HG03103 (cell line): Measurements from ENCODE around the gene CTDSPL2.
A peak's percentile ranks its signal among the peaks of the same experiment; 100 is the strongest.
"Not testable (repeated sequence)": the region's sequence is repeated elsewhere in the genome, so short reads cannot be mapped to it uniquely, and the experiment has no call there.

Source experiments
- ATAC-seq: cut with Tn5 transposase; IDR thresholded peaks from one replicate; pipeline ENCODE4 v1.9.1; 2021; ENCODE audit warnings: low read depth; ENCODE audit not compliant: unreplicated experiment

CTDSPL2 gene

DNA sequence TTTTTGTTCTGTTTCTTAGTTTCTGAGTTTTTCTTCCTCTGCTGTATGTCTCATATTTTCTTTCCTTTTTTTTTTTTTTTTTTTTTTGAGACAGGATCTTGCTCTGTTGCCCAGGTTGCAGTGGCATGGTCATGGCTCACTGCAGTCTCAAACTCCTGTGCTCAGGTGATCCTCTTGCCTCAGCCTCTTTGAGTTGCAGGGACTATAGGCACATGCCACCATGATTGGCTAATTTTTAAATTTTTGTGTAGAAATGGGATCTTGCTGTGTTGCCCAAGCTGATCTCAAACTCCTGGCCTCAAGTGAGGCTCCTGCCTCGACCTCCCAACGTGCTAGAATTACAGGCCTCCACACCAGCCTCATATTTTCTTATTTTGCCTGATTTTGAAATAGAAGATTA lies 51.9 kb downstream of the CTDSPL2 start:
- ATAC-seq: no peak

DNA sequence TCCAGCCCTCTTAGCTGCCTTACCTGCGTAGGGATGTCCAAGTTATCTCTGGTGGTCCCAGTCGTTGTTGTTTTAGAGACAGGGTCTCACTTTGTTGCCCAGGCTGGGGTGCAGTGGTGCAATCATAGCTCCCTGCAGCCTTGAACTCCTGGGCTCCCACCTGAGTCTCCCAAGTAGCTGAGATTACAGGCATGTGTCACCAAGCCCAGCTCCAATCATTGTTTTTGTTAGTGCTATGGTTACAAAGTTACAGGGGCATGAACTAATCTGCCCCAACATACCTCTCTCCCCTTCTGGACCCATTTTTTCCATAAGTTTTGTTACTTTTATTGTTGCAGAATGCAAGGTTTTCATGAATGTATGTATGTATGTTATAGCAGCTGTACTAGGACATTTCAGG lies 54.7 kb downstream of the CTDSPL2 start:
- ATAC-seq: no peak

DNA sequence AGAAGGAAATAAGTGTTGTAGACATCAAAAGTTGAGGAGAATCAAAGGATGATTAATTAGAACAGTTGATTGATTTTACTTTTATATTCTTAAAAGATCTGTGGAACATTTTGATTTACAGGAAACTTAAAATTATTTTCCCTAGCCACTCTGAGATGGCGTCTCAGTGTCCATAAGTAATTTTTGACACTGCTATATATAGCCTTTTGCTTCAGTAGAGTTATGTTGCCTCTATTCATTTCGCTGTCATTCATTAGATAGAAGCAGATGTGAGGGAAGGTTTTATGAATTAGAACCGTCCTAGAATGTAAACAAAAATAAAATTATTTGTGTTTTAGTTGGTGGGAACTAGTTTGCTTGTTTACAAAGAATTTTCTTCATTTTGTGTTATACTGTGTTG lies 58.5 kb downstream of the CTDSPL2 start:
- ATAC-seq: no peak

DNA sequence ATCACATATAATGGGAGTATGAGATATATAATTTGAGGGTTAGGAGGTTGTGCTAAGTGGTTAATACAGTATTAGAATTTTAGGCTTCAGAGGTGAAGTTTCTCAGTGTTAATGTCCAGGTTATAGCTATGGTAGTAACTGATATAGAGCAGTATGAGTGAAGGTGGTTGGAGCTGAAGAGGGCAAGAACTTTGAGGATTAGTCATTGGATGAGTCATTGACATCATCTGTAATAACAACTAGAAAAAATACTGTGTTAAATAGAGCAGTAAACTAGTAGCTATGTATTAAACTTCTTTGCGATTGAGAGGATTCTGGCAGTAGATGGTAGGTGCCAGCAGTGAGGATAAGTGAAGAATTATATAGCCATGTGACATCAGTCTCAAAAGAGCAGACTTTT lies 62.0 kb downstream of the CTDSPL2 start:
- ATAC-seq: no peak

DNA sequence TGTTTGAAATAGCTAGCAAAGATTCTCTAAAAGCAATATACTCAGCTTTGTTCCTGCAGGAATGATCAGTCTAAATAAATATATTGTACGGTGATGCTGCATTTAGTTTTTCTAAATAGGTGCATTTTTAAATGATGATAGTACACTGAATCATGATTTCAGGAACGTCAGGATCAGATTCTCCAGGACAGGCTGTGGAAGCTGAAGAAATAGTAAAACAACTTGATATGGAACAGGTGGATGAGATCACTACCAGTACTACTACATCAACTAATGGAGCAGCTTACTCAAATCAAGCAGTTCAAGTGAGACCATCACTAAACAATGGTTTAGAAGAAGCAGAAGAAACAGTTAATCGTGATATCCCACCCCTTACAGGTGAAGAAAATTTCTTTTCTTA lies 63.2 kb downstream of the CTDSPL2 start:
- ATAC-seq: no peak

DNA sequence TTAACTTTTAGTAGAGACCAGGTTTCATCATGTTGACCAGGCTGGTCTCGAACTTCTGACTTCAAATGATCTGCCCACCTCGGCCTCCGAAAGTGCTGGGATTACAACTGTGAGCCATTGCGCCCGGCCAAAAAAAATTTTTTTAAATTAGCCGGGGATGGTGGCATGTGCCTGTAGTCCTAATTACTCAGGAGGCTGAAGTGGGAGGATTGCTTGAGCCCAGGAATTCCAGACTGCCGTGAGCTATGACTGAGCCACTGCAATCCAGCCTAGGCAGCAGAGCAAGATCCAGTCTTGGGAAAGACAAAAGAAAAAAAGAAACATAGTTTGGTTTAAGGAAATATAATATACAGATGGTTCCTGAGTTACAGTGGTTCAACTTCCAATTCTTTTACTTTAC lies 64.6 kb downstream of the CTDSPL2 start:
- ATAC-seq: no peak

DNA sequence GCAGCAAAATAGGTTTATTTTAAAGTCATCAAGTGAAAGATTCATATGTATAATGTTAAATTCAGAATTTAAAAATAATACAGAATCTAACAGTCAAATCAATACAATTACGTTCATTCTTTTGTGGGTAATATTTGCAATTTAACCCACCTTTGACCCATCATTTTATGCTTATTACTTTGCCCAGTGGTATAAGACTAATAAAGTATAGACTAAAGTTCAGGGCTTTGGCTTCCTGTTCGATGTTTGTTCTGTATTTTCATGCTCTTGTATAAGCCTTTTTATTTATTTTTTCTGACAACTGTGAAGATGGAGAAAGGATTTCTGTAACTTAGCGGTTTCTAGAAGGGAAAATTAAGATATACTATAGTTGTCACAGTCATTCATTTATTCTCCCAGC lies 65.2 kb downstream of the CTDSPL2 start:
- no peak for ATAC-seq

DNA sequence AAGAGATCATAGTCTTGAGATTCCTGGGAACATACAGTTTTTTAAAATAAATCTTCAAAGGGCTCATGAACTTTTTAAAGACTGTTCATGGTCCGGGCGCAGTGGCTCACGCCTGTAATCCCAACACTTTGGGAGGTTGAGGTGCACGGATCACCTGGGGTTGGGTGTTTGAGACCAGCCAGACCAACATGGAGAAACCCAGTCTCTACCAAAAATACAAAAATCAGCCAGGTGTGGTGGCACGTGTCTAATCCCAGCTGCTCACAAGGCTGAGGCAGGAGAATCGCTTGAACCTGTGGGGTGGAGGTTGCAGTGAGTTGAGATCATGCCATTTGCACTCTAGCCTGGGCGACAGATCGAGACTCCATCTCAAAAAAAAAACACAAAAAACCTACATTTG lies 68.1 kb downstream of the CTDSPL2 start:
- no peak for ATAC-seq

DNA sequence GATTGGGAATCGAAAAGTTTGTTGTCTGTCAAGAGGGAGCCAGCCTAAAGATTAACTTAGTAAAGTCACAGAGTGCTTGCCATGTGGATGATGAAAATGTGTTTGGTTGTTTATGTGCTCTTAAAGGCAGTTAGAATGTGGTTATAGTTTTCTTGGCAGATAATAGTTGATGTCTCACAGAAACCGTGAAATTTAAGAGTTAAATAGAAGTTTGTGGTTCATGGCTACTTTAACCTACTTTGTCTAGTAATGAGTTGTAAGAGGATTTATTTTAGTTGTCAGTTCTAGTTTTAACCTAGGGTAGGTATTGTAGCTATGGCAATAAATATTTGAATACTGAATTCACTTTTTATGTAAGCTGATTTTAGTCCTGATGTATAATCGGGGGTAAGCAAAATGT lies 73.1 kb downstream of the CTDSPL2 start:
- ATAC-seq: no peak

DNA sequence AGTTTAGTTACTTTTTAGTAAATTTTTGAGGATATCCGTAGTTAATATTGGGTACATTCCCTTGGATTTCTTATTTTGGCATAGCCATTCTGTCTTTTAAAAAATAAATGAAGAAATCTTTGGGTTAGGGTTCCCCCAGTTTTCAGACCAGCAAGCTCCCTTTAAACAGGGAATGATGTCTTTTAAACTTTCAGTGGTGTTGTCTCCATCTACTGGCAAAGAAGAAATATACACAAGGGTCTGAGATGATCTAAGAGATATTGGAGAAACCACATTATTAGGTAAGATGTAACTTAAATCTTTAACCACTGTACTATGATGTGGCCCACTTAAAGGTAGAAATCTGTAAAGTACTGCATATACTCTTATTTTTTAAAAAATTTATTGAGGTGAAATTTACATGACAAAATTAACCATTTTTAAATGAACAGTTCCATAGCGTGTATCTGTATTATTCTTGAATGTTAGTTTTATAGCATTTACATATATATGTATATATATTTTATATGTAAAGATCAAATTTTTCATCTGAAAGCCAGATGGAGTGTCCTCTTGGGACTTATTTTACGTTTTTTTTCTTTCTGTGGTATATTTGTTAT lies 74.4 kb downstream of the CTDSPL2 start:
- ATAC-seq: no peak

DNA sequence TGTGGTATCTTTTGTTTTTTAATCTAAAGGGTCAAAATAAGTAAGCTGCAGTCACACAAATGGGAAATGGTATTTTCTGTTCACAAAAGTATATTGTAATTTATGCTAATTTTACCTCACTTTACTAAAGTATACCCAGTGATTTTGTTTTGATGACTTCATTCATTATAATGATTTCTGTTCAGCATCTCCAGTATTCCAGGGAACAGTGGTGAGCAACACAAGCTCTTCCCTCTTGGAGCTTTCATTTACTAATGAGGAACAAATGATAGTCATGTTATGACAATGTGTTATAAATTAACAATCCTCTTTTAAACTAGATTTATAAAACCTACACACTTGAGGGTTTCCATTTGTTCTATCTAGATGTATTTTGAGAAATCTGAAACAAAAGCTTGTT lies 89.0 kb downstream of the CTDSPL2 start:
- ATAC-seq: no peak

DNA sequence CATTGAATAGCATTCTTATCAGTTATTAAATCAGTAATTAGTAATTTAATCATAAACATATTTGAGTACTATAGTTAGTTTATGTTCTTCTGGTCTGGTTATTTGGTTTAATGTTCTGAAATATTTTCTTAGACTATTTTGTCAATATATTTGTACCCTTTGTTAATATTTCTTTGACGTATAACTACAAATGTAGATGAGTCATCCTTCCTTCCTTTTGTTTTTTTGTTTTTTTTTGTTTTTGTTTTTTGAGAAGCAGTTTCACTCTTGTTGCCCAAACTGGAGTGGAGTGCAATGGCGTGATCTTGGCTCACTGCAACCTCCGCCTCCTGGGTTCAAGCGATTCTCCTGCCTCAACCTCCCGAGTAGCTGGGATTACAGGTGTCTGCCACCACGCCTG lies 92.1 kb downstream of the CTDSPL2 start:
- ATAC-seq: no peak

DNA sequence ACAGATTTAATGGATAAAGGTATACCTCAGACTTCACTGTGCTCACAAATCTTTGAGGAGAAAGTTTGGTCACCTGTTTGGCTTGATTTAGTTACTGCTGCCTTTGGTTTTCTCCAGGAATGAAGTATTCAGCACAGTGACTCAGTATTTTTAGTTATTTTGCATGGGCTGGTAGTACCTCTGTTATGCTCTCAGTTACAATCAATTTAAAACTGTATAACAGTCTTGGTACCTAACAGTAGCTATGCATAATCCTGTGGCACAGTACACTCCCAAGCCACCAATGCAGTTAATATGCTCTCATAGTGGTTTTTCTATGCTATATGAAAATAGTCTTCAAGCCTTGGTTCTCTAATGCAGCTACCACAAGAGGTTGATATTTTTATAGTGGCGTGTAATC lies 97.6 kb downstream of the CTDSPL2 start:
- ATAC-seq: no peak

DNA sequence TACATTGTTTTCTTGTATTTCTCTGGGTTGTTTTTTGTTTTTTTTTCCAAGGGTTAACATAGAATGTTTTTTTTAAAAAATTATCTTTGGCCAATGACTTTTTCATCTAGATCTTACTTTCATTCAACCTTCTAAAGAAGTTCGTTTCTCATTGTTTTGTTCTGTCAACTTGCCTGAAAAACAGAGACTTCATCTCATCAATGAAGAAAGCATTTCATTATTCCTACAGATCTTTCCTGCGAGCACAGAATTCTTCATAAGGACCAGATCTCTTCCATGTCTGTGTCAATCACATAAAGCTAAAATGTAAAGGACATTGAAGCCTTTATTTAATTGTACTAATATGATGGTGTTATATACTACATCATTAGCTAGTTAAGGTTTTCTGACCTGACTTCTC lies 99.8 kb downstream of the CTDSPL2 start:
- no peak for ATAC-seq

DNA sequence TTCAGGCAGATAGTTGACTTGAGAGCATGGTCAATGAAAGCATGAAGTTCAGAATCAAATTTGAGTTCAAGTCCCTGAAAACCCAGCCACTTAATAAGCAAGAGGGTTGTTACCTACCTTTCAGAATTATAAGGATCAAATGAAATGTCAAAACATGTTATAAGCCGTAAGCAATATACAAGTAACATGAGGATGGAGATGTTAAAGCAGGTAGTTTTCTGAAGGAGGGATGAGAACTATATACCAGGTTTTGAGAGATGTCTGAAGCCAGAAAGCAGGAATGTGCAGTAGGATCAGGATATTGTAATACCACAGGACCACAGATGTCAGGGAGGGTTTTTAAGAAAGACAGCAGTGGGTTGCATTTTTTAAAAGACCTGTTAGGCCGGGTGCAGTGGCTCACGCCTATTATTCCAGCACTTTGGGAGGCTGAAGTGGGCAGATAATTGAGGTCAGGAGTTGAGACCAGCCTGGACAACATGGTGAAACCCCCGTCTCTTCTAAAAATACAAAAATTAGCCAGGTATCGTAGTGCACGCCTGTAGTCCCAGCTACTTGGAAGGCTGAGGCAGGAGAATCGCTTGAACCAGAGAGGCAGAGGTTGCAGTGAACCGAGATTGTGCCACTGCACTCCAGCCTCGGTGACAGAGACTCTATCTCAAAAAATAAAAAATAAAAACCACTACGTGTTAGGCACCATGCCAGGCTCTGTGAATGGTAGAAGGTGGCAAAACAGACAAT lies 102.6 kb downstream of the CTDSPL2 start:
- ATAC-seq: no peak

DNA sequence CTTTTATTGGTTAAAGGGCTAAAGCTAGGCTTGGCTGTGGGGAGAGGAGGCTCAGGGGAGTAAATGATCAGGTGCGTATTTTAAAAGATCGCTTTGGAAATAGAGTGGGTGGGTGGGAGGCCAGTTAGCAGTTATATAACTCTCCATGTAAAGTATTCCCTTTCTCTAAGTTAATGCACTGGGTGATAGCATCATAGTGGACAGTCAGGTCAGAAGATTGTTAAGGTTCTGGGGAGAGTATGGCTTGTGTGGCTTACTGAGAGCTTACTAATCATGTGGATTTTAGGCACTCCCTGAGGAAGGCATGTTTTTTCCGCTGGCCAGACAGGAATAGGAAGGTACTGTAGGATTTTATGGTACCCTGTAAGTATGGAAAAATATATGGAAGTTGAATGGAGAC lies 103.2 kb downstream of the CTDSPL2 start:
- ATAC-seq: no peak

DNA sequence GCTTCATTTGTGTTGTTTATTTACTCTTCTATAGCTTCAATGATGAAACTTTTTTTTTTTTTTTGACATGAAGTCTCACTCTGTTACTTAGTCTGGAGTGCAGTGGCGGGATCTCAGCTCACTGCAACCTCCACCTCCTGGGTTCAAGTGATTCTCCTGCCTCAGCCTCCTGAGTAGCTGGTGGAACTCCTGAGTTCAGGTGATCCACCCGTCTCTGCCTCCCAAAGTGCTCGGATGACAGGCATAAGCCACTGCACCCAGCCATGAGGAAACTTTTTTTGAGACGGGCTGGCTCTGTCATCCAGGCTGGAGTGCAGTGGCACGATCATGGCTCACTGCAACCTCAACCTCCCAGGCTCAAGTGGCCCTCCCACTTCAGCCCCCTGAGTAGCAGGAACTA lies 104.8 kb downstream of the CTDSPL2 start:
- not testable (repeated sequence) for ATAC-seq

DNA sequence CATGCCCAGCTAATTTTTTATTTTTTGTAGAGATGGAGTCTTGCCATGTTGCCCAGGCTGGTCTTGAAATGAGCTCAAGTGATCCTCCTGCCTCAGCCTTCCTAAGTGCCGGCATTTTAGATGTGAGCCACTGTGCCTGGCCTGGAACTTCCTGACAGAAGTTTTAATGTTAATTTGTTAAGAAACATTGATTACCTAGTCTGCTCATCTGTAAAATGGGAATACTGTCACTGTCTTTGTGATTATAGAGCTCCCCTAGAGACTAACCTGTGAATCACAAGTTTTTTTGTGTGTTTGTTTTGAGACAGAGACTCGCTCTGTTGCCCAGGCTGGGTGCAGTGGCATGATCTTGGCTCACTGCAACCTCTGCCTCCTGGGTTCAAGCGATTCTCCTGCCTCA lies 105.3 kb downstream of the CTDSPL2 start:
- ATAC-seq: no peak

DNA sequence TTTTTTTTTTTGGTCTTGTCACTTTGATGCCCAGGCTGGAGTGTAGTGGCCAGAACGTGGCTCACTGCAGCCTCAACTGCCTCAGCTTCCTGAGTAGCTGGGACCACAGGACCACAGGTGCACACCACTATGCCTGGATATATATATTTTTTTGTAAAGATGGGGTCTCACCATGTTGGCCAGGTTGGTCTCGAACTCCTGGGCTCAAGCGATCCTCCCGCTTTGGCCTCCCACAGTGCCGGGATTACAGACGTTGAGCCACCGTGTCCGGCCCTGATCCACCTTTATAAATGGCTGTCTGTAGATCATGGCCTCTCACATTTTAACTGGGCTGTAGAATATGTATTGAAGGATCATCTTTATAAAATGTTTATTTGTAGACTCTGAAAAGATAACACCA lies 107.7 kb downstream of the CTDSPL2 start:
- no peak for ATAC-seq

DNA sequence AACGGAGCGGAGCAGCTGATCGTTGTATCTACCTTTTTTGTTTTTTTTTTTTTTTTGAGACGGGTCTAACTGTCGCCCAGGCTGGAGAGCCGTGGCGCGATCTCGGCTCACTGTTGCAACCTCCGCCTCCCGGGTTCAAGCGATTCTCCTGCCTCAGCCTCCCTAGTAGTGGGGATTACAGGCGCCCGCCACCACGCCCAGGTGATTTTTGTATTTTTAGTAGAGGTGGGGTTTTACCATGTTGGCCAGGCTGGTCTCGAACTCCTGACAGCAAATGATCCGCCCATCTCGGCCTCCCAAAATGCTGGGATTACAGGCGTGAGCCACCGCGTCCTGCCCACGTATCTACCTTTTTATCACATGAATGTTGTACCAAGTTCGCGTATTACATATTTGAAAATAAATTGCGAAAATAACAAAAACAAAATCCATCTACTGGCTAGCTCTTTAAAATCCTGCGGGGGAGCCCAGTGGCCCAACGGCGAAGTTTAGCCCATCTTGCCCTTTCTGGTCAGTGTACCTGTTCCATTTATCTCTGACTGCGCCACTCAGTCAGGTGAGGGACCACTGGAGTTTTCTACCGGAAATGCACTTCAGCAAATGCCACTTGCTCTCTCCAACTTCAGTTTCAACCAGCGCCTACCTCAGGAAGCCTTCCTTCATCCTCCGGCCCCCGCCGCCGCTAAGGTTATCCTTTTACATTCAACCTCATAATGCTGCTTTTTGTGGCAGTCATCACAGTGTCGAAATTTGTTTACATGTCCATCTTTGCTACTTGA lies 108.3 kb downstream of the CTDSPL2 start:
- ATAC-seq: no peak

DNA sequence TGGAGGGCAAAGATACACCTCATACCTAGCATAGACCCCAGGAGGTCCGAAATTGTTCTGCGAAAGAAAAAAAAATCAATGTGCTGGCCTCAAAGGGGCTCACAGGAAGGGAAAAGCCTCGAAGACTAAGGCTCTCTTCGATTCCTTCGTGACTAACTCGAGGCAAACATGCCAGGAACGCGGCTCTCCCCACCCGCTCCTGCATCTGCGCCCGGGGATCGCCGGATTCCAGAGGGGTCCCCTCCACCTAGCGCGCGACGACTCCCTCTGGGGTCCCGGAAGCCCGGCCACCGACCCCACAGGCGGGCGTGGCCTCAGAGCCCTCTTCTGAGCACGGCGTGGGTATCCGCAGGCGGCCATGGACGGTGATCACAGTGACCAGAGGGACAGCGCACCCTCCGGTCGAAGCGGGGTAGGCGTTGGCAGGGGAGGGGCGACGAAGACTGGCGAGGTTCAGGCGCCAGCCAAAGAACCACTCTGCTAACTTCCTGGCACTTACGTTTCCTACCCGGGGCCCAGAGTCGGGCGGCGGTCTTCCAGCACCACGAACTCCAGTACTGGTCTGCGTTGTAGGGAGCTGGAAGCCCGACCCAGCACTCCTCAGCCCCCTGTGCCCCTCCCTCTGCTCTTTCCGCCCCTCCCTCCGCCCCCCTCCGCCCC lies 109.0 kb downstream of the CTDSPL2 start:
- ATAC-seq: peak; percentile 46
